Hepatocyte (in vitro differentiated cells): ENCODE data around the gene FILIP1L.

Experiments
- EZH2 ChIP-seq: fragments of 200-600 bp; sonication (generic); IDR thresholded peaks from 2 replicates; pipeline ENCODE4 v1.6.1; 2016; ENCODE audit warnings: antibody characterized with exemption, mild to moderate bottlenecking, borderline replicate concordance
- TF ChIP-seq, protein P1 (sequence below): fragments of 200-600 bp; sonication (generic); IDR thresholded peaks from 2 replicates; pipeline ENCODE4 v1.5.1; 2016; ENCODE audit warnings: antibody characterized with exemption, mild to moderate bottlenecking; ENCODE audit not compliant: poor library complexity

DNA sequence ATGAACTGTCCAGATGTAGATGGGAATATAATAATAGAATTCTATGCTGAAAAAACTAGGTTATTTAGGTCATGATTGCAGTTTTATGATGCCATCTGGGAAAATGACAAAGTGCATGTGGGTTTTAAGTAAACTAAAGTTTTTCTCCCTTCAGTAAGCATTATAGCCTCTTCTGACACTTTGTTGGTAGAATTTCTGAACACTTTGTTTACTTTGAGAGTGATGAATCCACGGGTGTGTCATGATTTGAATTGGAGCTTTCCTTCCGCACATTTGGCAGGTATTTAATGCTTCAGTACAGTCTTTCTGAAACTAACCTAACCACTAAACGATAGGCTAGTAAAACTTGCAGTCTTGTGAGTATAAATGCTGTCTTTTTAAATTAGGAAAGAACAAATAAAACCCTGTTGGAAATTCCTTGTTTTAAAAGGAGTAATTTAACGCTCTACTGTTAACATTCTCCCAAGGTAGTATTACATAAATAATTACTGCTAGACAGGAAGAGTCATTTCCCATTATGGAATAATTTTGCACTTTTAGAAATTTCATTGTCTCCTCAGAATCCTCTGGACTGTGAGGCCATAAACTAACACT lies 7.0 kb downstream of the FILIP1L start:
- TF ChIP-seq, protein P1, sequence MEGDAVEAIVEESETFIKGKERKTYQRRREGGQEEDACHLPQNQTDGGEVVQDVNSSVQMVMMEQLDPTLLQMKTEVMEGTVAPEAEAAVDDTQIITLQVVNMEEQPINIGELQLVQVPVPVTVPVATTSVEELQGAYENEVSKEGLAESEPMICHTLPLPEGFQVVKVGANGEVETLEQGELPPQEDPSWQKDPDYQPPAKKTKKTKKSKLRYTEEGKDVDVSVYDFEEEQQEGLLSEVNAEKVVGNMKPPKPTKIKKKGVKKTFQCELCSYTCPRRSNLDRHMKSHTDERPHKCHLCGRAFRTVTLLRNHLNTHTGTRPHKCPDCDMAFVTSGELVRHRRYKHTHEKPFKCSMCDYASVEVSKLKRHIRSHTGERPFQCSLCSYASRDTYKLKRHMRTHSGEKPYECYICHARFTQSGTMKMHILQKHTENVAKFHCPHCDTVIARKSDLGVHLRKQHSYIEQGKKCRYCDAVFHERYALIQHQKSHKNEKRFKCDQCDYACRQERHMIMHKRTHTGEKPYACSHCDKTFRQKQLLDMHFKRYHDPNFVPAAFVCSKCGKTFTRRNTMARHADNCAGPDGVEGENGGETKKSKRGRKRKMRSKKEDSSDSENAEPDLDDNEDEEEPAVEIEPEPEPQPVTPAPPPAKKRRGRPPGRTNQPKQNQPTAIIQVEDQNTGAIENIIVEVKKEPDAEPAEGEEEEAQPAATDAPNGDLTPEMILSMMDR: no peak
- no peak for TF ChIP-seq EZH2
